Measurements from ENCODE around the gene SLC7A1.

Gene SLC7A1

GRCh38 chr13:29487466-29488454 lies 107.7 kb downstream of the SLC7A1 start:
- TF ChIP-seq CTCF (IDR thresholded peaks at IDR 0.05) = no peak
- H3K27me3 Mint-ChIP-seq (ENCODE audit: low read depth, poor library complexity) = no peaks in the 10 kb centered on the region

GRCh38 chr13:29486551-29486950 lies 108.9 kb downstream of the SLC7A1 start:
- no peaks in the 10 kb centered on the region for H3K9me3 Mint-ChIP-seq
- no peaks in the 10 kb centered on the region for H3K27me3 Mint-ChIP-seq (ENCODE audit: low read depth, poor library complexity)
- H3K27ac Mint-ChIP-seq = no peak overlapping the region
- no peak for DNase-seq
- H3K36me3 Mint-ChIP-seq (ENCODE audit: low read depth) = no peaks in the 10 kb centered on the region
- no peak overlapping the region for H3K4me3 Mint-ChIP-seq
- no peak for TF ChIP-seq CTCF (IDR thresholded peaks at IDR 0.05)
- peaks cover 23% of the 10 kb centered on the region for H3K4me1 Mint-ChIP-seq

More at GRCh38 chr13:29487466-29488454, 107.7 kb downstream of the SLC7A1 start:
- no peak for DNase-seq
- H3K36me3 Mint-ChIP-seq (ENCODE audit: low read depth) = no peaks in the 10 kb centered on the region
- no peak overlapping the region for H3K4me3 Mint-ChIP-seq
- H3K4me1 Mint-ChIP-seq = peaks cover 20% of the 10 kb centered on the region
- no peak overlapping the region for H3K27ac Mint-ChIP-seq
- H3K9me3 Mint-ChIP-seq = no peaks in the 10 kb centered on the region

GRCh38 chr13:29484796-29485195 lies 110.7 kb downstream of the SLC7A1 start:
- no peaks in the 10 kb centered on the region for H3K27me3 Mint-ChIP-seq (ENCODE audit: low read depth, poor library complexity)
- H3K27ac Mint-ChIP-seq = no peak overlapping the region
- no peaks in the 10 kb centered on the region for H3K36me3 Mint-ChIP-seq (ENCODE audit: low read depth)
- peaks cover 23% of the 10 kb centered on the region for H3K4me1 Mint-ChIP-seq
- no peak for TF ChIP-seq CTCF (IDR thresholded peaks at IDR 0.05)
- no peak for DNase-seq
- no peak overlapping the region for H3K4me3 Mint-ChIP-seq
- no peaks in the 10 kb centered on the region for H3K9me3 Mint-ChIP-seq

- TF ChIP-seq CTCF (IDR thresholded peaks at IDR 0.05) = no peak
- H3K27ac Mint-ChIP-seq = no peak overlapping the region
- no peak for DNase-seq
- no peaks in the 10 kb centered on the region for H3K36me3 Mint-ChIP-seq (ENCODE audit: low read depth)
- peaks cover 23% of the 10 kb centered on the region for H3K4me1 Mint-ChIP-seq
- H3K4me3 Mint-ChIP-seq = no peak overlapping the region
- H3K9me3 Mint-ChIP-seq = no peaks in the 10 kb centered on the region
- H3K27me3 Mint-ChIP-seq (ENCODE audit: low read depth, poor library complexity) = no peaks in the 10 kb centered on the region
Measured at GRCh38 chr13:29484236-29484635, 111.3 kb downstream of the SLC7A1 start.

- DNase-seq = no peak
- Mint-ChIP-seq H3K4me1 (peaks cover 23% of the 10 kb centered on the region), H3K4me3 (no peak overlapping the region)
Measured at GRCh38 chr13:29483623-29484022, 111.9 kb downstream of the SLC7A1 start.

More at GRCh38 chr13:29483623-29484022, 111.9 kb downstream of the SLC7A1 start:
- no peaks in the 10 kb centered on the region for H3K27me3 Mint-ChIP-seq (ENCODE audit: low read depth, poor library complexity)
- H3K27ac Mint-ChIP-seq = no peak overlapping the region
- no peaks in the 10 kb centered on the region for H3K36me3 Mint-ChIP-seq (ENCODE audit: low read depth)
- H3K9me3 Mint-ChIP-seq = no peaks in the 10 kb centered on the region
- no peak for TF ChIP-seq CTCF (IDR thresholded peaks at IDR 0.05)
